Stimulated activated CD4-positive, alpha-beta T cell treated with anti-CD3 and anti-CD28 coated beads, Interleukin-1b, Interleukin-23, amount 100 ng/mL, for 24 hours (primary cell): ENCODE data around the gene MMRN2.
A peak's percentile ranks its signal among the peaks of the same experiment; 100 is the strongest.
"Not testable (repeated sequence)": the region's sequence is repeated elsewhere in the genome, so short reads cannot be mapped to it uniquely, and the experiment has no call there.

Source experiments
- DNase-seq, 4 experiments: peaks; one replicate each; pipeline ENCODE4 v3.0.0-alpha.2; 2020; ENCODE audit warnings: low read depth in 4 of 4, low spot score in 1 of 4

Gene MMRN2, protein sequence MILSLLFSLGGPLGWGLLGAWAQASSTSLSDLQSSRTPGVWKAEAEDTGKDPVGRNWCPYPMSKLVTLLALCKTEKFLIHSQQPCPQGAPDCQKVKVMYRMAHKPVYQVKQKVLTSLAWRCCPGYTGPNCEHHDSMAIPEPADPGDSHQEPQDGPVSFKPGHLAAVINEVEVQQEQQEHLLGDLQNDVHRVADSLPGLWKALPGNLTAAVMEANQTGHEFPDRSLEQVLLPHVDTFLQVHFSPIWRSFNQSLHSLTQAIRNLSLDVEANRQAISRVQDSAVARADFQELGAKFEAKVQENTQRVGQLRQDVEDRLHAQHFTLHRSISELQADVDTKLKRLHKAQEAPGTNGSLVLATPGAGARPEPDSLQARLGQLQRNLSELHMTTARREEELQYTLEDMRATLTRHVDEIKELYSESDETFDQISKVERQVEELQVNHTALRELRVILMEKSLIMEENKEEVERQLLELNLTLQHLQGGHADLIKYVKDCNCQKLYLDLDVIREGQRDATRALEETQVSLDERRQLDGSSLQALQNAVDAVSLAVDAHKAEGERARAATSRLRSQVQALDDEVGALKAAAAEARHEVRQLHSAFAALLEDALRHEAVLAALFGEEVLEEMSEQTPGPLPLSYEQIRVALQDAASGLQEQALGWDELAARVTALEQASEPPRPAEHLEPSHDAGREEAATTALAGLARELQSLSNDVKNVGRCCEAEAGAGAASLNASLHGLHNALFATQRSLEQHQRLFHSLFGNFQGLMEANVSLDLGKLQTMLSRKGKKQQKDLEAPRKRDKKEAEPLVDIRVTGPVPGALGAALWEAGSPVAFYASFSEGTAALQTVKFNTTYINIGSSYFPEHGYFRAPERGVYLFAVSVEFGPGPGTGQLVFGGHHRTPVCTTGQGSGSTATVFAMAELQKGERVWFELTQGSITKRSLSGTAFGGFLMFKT

DNA sequence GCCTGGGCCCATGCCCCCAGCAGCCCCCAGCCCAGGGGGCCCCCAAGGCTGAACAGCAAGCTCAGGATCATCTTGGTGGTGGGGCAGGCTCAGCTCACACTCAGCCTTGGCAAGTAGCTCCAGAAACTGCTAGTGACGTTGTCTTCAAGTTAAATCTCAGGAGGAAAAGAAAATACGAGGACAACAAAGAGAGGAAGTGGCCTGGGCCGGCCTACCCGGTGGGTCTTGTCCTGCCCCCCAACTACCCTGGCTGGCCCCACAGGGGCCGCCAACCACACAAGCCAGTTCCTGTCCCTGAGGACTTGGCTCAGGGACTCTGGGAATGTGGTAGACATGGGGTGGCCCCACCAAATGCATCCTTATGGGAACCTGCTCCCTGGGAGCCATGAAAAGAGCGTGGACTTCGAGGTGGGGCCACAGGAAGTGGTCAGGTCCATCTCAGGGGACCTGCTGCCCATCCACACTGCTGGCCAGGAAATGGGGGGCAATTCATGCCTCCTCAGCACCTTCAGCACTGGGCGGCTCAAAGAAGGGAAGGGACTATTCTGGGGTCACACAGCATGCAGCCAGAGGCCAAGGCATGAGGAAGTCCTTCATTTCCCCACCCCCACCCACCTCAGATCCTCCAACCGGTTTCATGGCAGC, at the start of gene MMRN2:
Gene MMRN2, minus strand, starts transcription at position 145 of the 645 bp plus-strand sequence. Its CDS starts 74 bp downstream, at position 71.
- no peak for DNase-seq

DNA sequence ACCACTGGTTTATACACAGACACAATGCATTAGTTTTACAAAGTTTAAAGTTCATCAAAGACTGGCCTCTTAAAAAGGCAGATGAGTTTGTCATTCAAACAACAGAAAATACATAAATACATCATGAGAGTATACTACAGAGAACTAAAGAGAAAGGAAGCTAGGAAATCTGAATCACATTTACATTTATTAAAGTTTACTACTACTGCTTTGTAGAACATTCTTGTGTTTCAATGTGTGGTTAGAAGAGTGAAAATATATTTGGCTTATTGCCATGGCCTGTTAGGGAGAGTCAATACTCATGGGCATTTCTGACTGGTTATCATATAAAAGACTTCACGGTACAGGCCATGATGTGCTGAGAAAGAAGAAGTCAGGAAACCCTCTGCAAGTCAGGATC, 49.7 kb upstream of the MMRN2 start:
- not testable (repeated sequence) for DNase-seq

DNA sequence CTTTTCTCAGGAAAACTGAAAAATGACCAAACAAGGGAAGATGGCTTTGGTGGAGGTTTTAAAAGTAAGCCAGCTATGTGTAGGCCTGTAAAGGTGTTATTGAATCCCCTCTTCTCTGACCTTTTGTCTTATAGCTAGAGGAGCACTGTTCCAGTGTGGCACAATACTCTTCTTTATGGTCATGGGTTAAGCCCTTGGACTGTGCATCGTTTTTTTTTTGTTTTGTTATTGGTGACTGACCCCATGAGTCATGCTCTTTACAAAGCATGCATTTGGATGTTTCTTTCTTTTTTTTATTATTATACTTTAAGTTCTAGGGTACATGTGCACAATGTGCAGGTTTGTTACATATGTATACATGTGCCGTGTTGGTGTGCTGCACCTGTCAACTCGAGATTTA, 43.1 kb upstream of the MMRN2 start:
- no peak for DNase-seq

DNA sequence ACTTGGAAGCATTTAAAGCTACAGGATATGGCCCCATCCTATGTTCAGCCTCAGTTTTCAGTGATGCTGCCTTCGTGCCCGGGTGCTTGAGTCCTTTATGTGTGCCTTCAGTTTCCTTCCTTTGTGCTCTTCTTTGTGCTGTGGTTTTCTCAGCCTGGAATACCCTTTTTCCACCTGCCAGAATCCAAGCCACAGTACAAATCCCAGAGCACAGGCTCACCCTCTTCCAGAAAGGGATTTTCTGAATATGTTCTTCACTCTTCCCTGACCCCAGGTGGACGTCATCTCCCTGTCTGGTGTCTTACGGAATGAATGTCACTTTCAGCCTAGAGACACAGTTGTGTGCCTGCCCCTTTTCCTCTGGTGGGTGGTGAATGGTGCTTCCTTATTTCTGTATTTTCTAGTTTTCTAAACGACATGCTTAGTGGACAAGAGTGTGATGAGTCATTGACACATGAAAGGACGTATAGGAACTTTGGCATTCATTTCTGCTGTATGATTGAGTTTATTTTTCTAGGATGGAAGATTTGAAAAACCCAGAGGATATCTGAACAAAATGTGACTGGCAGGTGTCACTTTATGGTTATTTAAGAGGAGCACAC, 42.5 kb upstream of the MMRN2 start:
- not testable (repeated sequence) for DNase-seq

DNA sequence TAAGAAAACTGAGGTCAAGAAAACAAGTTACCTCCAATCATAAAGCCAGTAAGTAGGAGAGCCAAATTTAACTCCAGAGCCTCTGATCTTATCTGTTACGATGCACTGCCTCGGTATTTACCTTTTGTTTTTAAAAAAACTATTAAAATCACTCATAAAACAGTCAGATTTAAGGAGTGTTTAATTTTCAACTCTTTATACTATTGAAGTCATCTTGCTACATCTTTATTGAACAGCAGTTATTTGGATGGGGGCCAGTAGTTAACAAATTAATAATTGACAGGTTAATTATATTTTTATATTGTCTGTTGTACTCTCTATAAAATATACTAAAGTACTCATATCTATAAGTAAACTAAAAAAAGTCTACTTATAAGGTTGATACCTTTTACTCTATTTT, 35.5 kb upstream of the MMRN2 start:
- DNase-seq: no peak

DNA sequence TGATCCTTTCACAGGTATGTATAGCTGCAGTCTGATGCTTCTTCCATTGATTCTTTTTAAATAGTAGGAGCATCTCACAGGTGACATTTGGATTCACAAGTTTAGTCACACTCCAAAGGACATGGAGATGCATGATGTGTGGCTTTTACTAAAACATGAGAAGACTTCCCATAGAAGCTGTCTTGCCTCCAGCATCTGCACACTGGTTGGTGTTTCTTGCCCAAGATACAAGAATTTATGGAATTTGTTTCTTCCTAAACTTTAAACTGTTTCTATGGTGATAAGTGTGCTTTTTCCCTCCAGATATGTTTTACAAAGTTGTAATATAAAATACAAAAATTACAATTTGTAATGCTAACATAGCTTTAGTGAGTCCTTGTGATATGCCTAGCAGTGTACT, 35.0 kb upstream of the MMRN2 start:
- DNase-seq: no peak

DNA sequence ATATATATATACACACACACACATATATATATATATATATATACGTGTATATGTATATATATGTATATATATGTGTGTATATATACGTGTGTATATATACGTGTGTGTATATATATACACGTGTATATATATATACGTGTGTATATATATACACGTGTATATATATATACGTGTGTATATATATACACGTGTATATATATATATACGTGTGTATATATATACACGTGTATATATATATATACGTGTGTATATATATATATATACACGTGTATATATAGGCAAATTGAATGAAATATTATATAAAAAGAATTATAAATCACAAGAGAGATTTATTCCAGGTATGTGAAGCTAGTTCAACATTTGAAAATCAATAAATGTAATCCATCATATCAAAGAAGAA, 33.9 kb upstream of the MMRN2 start:
- DNase-seq: not testable (repeated sequence)

DNA sequence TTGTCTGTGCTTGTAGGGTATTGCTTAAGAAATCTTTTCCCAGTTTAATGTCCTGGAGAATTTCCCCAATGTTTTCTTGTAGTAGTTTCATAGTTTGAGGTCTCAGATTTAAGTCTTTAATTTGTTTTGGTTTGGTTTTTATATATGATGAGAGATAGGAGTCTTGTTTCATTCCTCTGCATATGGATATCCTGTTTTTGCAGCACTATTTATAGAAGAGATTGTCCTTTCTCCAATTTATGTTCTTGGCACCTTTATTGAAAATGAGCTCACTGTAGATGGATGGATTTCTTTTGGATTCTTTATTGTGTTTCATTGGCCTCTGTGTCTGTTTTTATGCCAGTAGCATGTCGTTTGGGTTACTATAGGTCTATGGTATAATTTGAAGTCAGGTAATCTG, 31.1 kb upstream of the MMRN2 start:
- DNase-seq: no peak

DNA sequence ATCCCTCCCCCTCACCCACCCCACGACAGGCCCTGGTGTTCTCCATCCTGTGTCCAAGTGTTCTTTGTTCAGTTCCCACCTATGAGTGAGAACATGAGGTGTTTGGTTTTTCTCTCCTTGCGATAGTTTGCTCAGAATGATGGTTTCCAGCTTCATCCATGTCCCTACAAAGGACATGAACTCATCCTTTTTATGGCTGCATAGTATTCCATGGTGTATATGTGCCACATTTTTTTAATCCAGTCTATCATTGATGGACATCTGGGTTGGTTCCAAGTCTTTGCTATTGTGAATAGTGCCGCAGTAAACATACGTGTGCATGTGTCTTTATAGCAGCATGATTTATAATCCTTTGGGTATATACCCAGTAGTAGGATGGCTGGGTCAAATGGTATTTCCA, 27.1 kb upstream of the MMRN2 start:
- DNase-seq: not testable (repeated sequence)

DNA sequence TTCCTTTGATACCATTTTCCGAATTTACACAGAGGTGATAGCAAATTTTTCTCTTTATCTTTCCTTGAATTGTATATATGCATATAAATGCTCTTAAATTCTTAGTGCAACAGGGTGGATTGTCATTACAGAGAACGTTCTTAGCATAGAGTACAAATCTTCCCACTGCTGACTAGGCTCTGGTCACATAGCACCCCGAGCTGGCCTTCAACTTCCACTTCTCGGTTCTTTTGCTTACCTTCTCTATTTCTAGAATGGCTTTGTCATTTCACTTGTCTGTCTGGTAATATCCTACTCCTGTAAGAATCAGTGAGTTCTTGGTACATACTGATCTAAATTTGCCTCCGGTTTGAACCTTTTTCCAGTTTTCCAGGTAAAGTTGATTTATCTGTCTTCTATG, 24.3 kb upstream of the MMRN2 start:
- DNase-seq: no peak

DNA sequence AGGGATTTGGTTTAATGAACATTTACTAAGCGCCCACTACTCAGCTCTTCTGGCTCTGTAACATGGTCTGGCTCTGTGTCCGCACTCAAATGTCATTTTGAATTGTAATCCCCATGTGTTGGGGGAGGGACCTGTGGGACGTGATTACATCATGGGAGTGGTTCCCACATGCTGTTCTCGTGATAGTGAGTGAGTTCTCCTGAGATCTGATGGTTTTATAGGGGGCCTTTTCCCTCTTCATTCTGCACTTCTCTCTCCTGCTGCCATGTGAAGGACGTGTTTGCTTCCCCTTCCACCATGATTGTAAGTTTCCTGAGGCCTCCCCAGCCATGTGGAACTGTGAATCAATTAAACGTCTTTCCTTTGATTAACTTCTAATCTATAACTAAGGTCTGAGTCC, 23.6 kb upstream of the MMRN2 start:
- not testable (repeated sequence) for DNase-seq

DNA sequence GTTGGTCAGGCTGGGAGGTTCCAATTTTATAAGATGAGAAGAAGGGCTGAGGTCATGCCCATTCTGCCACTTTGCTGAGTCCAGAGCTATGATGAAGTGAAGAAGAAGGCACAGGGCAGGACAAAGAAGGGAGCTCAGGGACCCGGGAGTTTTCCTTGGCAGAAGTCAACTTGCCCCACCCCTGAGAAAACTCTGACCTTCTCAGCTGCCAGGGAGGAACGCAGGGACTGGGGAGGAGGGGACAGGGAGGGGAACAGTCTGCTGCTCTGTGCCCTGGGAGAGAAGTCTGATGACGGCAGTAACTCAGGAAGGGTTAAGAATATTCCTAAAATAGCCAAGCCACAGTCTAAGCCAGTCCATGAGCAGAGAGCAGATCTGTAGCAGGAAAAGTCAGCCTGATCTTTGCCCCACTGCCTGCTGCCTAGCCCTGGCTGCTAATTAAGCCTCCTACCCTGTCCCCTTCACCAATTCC, 22.6 kb upstream of the MMRN2 start:
- no peak for DNase-seq

DNA sequence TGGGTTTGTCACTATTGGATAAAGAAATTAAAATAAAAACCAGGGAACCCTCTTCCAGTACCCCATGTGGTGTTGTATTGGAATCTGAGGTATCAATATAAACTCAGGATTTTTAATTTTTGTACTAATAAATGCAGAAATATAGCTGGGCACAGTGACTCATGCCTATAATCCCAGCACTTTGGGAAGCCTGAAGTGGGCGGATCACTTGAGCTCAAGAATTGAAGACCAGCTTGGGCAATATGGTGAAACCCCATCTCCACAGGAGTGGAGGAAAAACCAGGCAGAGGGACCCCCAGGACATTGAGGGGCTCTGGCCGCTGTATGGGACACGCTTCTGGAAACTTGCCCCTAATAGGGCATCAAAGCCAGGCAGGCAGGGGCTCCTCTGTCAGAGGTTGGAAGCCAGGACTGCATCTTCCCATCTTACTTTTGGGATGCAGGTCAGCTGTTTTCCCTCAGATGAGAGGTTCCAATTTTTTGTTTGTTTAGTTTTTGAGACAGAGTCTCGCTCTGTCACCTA, 21.9 kb upstream of the MMRN2 start:
- DNase-seq: no peak

DNA sequence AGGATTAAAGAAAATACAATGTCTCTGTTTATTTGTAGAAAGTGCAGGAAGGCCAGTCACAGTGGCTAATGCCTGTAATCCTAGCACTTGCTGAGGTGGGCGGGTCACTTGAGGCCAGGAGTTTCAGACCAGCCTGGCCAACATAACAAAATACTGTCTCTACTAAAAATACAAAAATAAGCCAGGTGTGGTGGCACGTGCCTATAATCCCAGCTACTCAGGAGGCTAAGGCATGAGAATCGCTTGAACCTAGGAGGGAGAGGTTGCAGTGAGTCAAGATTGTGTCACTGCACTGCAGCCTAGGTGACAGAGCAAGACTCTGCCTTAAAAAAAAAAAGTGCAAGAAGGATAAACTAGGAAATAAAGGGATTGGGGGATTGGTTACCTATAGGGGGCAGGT, 21.0 kb upstream of the MMRN2 start:
- DNase-seq: not testable (repeated sequence)

DNA sequence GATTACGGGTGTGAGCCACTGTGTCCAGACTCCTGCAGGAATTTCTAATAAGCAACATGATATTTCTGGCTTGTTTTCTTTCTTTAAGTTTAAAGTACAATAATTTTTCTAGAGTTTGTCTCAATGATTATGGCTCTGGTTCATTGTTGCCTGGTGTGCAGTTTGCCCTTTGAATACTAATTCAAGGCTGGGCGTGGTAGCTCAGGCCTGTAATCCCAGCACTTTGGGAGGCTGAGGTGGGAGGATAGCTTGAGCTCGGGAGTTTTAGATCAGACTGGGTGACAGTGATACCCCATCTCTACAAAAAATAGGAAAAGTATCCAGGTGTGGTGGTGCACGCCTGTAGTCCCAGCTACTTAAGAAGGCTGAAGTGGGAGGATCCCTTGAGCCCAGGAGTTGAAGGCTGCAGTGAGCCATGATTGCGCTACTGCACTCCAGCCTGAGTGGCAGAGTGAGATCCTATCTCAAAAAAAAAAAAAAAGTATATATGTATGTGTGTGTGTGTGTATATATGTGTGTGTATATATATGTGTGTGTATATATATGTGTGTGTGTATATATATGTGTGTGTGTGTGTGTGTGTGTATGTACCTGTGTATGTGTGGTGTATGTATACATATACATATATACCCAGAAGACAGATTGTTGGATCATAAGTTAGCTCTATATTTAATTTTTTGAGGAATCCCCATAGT, 19.1 kb upstream of the MMRN2 start:
- no peak for DNase-seq

DNA sequence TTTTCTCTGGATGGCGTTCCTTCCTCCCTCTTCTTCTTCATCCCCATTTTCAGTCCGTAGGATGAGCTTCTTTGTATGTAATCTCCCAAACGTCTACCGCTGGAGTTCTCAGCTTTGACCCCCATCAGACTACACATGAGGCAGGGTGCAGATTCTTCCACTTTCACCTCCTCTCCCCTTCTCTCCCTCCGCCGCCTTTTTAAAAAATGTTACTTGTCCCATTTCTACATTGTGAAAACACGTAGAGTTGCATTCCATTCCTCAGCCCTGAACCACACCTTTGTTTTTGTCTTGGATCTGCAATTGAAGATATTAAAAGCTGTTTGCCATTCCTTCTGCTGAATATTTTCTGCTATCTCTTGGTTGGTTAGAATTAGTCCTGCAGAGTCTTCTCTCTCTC, 17.1 kb upstream of the MMRN2 start:
- DNase-seq: no peak

DNA sequence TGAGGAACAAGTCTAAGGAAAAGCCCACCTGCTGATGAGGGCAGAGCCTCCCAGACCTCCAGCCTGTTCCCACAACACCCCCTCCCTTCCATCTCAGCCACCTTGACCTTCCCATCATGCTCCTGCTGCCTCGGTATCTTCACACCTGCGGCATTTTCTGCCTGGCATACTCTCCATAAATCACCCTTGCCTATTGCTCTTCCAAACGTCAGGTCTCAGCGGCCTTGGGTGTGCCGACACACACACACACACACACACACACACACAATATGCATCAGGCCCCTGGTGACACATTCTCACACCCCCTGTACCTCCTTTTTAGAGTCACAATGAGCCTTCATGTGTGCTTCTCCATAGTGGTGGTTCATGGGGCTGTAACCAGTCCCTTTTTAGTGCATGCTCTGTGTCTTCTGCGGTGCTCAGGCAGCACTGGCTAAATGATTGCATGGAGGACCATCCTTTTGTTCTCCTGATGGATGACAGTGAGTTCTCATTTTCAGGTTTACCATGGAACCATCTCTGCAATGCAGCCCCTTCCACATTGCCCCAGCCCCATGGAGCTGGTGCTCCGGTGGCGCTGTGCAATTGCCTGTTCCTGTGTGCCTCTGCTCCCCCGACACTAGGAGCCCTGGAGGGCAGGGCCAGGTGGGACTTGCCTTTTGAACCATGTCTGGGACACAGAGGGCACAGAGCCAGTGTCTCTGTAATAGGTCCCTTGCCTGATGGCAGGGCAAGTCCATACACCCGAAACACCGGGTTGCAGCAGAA, 15.4 kb upstream of the MMRN2 start:
- DNase-seq: no peak

DNA sequence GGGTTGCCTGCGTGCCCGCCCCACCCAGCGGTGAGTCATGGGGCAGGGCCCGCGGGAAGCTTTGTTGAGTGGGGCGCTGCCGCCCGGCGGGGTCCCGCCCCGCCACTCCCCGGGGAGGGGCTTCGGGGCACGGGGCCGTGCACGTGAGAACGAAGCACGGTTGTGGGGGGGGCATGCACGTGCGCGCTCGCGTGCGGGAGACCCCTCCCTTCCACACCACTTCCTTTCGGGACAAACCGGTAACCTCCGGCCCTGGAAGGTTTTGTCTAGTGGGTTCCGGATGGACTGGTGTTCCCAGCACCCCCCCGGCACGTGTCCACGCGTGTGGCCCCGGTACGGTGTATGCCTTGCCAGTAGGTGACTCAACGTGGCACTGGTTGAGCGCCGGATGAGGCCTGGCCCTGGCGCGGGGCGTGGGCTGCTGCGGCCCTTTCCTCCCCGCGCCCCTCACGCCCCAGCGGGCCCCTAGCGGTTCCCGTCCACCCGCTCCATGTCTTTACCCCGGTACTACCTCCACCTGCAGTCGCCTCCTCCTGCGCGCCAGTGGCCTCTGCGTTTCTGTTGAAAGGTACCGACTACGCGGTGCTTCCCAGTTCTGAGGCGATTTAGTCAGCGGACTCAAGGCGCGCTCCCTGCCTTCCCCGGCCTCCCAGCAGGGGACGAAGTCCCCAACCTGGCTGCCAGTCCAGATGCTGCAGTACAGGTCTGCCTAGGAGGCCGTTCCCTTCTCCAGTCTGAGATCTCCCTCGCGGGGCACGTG, 14.0 kb upstream of the MMRN2 start:
- peak; percentile 53 to 79 (median 72) for DNase-seq

DNA sequence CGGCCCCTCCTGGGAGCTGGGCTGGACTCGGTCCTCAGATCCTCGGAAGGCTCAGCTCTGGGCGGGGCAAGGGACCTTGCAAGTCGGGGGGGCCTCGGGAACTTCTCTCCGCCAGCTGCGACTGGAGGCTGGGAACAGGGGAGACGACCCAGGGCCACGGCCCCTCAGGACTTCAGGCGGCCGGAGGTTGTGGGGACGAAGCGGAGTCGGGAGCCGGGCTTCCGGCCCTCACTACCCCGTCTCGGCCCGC, 13.5 kb upstream of the MMRN2 start:
- no peak for DNase-seq
